ENCODE data around the gene CT47A1. TPM values are rescaled to one million over a fixed set of nuclear protein-coding genes. Genes with fewer than 3 reads are reported as not detected.
"Not testable (repeated sequence)": the region's sequence is repeated elsewhere in the genome, so short reads cannot be mapped to it uniquely, and the experiment has no call there.

Gene CT47A1
- polyA plus RNA-seq, 4 donors: not detected

GRCh38 chrX:121008920-121009319 lies 23.4 kb upstream of the CT47A1 start:
- Histone ChIP-seq H3K9me3 (ENCODE audit: control insufficient read depth in 2 of 2, insufficient read depth in 1 of 2, low read depth in 1 of 2, low read length in 1 of 2) (no peaks in the 10 kb centered on the region), H3K27ac (ENCODE audit: low read depth in 1 of 3, low read length in 2 of 3) (no peak overlapping the region), H3K36me3 (ENCODE audit: control insufficient read depth in 3 of 3, insufficient read depth in 2 of 3, low read depth in 1 of 3, low read length in 3 of 3) (no peaks in the 10 kb centered on the region), H3K27me3 (ENCODE audit: control insufficient read depth in 3 of 3, insufficient read depth in 3 of 3, low read length in 3 of 3) (no peaks in the 10 kb centered on the region), H3K4me1 (ENCODE audit: control insufficient read depth in 3 of 3, insufficient read depth in 2 of 3, low read depth in 1 of 3, low read length in 2 of 3) (no peaks in the 10 kb centered on the region), H3K4me3 (ENCODE audit: low read depth in 1 of 3, low read length in 3 of 3) (no peak overlapping the region)
- FAIRE-seq (no peak), DNase-seq (peak in 1 of 2 donors; percentile 24)
- 44 to 78% (median 76%) methylated on average over 1 of the region's 1 CpG for WGBS, 3 donors

- H3K9me3 ChIP-seq (ENCODE audit: control insufficient read depth in 2 of 2, insufficient read depth in 1 of 2, low read depth in 1 of 2, low read length in 1 of 2): no peaks in the 10 kb centered on the region
- no peaks in the 10 kb centered on the region for H3K36me3 ChIP-seq (ENCODE audit: control insufficient read depth in 3 of 3, insufficient read depth in 2 of 3, low read depth in 1 of 3, low read length in 3 of 3)
- H3K4me1 ChIP-seq (ENCODE audit: control insufficient read depth in 3 of 3, insufficient read depth in 2 of 3, low read depth in 1 of 3, low read length in 2 of 3): no peaks in the 10 kb centered on the region
- 28 to 47% (median 45%) methylated on average over 4 of the region's 4 CpGs for WGBS, 3 donors
- no peak overlapping the region for H3K4me3 ChIP-seq (ENCODE audit: low read depth in 1 of 3, low read length in 3 of 3)
- no peaks in the 10 kb centered on the region for H3K27me3 ChIP-seq (ENCODE audit: control insufficient read depth in 3 of 3, insufficient read depth in 3 of 3, low read length in 3 of 3)
- no peak overlapping the region for H3K27ac ChIP-seq (ENCODE audit: low read depth in 1 of 3, low read length in 2 of 3)
- FAIRE-seq (no peak), DNase-seq (peak in 1 of 2 donors; percentile 11)
Observed at GRCh38 chrX:121000589-121000988, 15.0 kb upstream of the CT47A1 start.

GRCh38 chrX:120999413-120999812 lies 13.9 kb upstream of the CT47A1 start:
- Histone ChIP-seq H3K36me3 (ENCODE audit: control insufficient read depth in 3 of 3, insufficient read depth in 2 of 3, low read depth in 1 of 3, low read length in 3 of 3) (no peaks in the 10 kb centered on the region), H3K27ac (ENCODE audit: low read depth in 1 of 3, low read length in 2 of 3) (no peak overlapping the region), H3K27me3 (ENCODE audit: control insufficient read depth in 3 of 3, insufficient read depth in 3 of 3, low read length in 3 of 3) (no peaks in the 10 kb centered on the region), H3K9me3 (ENCODE audit: control insufficient read depth in 2 of 2, insufficient read depth in 1 of 2, low read depth in 1 of 2, low read length in 1 of 2) (no peaks in the 10 kb centered on the region), H3K4me1 (ENCODE audit: control insufficient read depth in 3 of 3, insufficient read depth in 2 of 3, low read depth in 1 of 3, low read length in 2 of 3) (no peaks in the 10 kb centered on the region), H3K4me3 (ENCODE audit: low read depth in 1 of 3, low read length in 3 of 3) (no peak overlapping the region)
- FAIRE-seq (peak; percentile 26), DNase-seq (no peak)
- WGBS, 3 donors: 80 to 86% (median 84%) methylated on average over 3 of the region's 3 CpGs

- not testable (repeated sequence) for H3K4me3 ChIP-seq (ENCODE audit: low read depth in 1 of 3, low read length in 3 of 3); DNase-seq; H3K9me3 ChIP-seq (ENCODE audit: control insufficient read depth in 2 of 2, insufficient read depth in 1 of 2, low read depth in 1 of 2, low read length in 1 of 2); H3K27ac ChIP-seq (ENCODE audit: low read depth in 1 of 3, low read length in 2 of 3); H3K4me1 ChIP-seq (ENCODE audit: control insufficient read depth in 3 of 3, insufficient read depth in 2 of 3, low read depth in 1 of 3, low read length in 2 of 3); H3K27me3 ChIP-seq (ENCODE audit: control insufficient read depth in 3 of 3, insufficient read depth in 3 of 3, low read length in 3 of 3); FAIRE-seq; H3K36me3 ChIP-seq (ENCODE audit: control insufficient read depth in 3 of 3, insufficient read depth in 2 of 3, low read depth in 1 of 3, low read length in 3 of 3)
- no CpG with 5 or more reads among the region's 7 CpGs for WGBS, 3 donors
Observed at GRCh38 chrX:120956500-120956899, 29.1 kb downstream of the CT47A1 start, which contains the start of gene CT47A7. CT47A7 (minus strand) TSS chrX:120956600; CDS start chrX:120956345, 255 bp downstream.

Other genes starting within 250 kb of the CT47A1 start
- not detected for gene CT47B1, start 109.9 kb downstream of the CT47A1 start, polyA plus RNA-seq
- gene CT47A11, start 48.6 kb downstream of the CT47A1 start, polyA plus RNA-seq: not detected
- gene CT47A10, start 43.7 kb downstream of the CT47A1 start, polyA plus RNA-seq: not detected
- gene CT47A9, start 38.9 kb downstream of the CT47A1 start, polyA plus RNA-seq: not detected
- gene CT47A8, start 34.0 kb downstream of the CT47A1 start, polyA plus RNA-seq: not detected
- gene CT47A7, start 29.2 kb downstream of the CT47A1 start, polyA plus RNA-seq: not detected
- gene CT47A6, start 24.3 kb downstream of the CT47A1 start, polyA plus RNA-seq: not detected
- gene CT47A5, start 19.4 kb downstream of the CT47A1 start, polyA plus RNA-seq: not detected
- not detected for gene CT47A4, start 14.6 kb downstream of the CT47A1 start, polyA plus RNA-seq
- gene CT47A3, start 9.7 kb downstream of the CT47A1 start, polyA plus RNA-seq: not detected
- not detected for gene CT47A2, start 4.8 kb downstream of the CT47A1 start, polyA plus RNA-seq
- 1 to 10 TPM in 1 of 4 donors, under 1 TPM in 3; 0.27 to 2.9 (median 0.46) TPM for gene GLUD2, start 61.9 kb upstream of the CT47A1 start, polyA plus RNA-seq

All from small intestine (tissue), 7 donors.